ENCODE data around the gene GALT.
A peak's percentile ranks its signal among the peaks of the same experiment; 100 is the strongest.

- TF ChIP-seq CTCF (IDR thresholded peaks at IDR 0.05) (peak; percentile 19 to 31 (median 22)), POLR2A (IDR thresholded peaks at IDR 0.05) (peak; percentile 73)
Observed at GRCh38 chr9:34646211-34647083, at the start of gene GALT.

Data from right lobe of liver (tissue), 4 donors.